Trophoblast cell (in vitro differentiated cells and primary cell): ENCODE results near the gene ATF4.

ENCODE experiments used
- DNase-seq, 2 donors: peaks; one replicate each; pipeline ENCODE4 v3.0.0-alpha.2; 2016
- H2AFZ ChIP-seq: 2 replicates; pipeline ENCODE4 v1.6.1; 2013; ENCODE audit warnings: low read length, moderate library complexity, mild to moderate bottlenecking; ENCODE audit not compliant: insufficient read depth, poor library complexity
- H2AK5ac ChIP-seq: 2 replicates; pipeline ENCODE4 v1.6.1; 2013; ENCODE audit warnings: mild to moderate bottlenecking, low read length
- H2BK120ac ChIP-seq: 2 replicates; pipeline ENCODE4 v1.6.1; 2013; ENCODE audit warnings: low read length, mild to moderate bottlenecking, moderate library complexity; ENCODE audit not compliant: insufficient read depth, poor library complexity
- H2BK12ac ChIP-seq: 2 replicates; pipeline ENCODE4 v1.6.1; 2013; ENCODE audit warnings: mild to moderate bottlenecking, low read length, moderate library complexity
- H2BK5ac ChIP-seq: 2 replicates; pipeline ENCODE4 v1.6.1; 2013; ENCODE audit warnings: low read length, low read depth, moderate library complexity, mild to moderate bottlenecking; ENCODE audit not compliant: poor library complexity
- H3K14ac ChIP-seq: 2 replicates; pipeline ENCODE4 v1.6.1; 2013; ENCODE audit warnings: mild to moderate bottlenecking, low read length
- H3K18ac ChIP-seq: 2 replicates; pipeline ENCODE4 v1.6.1; 2013; ENCODE audit warnings: mild to moderate bottlenecking, low read length
- H3K23ac ChIP-seq: 2 replicates; pipeline ENCODE4 v1.6.1; 2013; ENCODE audit warnings: low read length
- H3K27ac ChIP-seq: 2 replicates; pipeline ENCODE4 v1.5.1; 2013; ENCODE audit warnings: low read depth, mild to moderate bottlenecking, inconsistent platforms, low read length, moderate library complexity
- H3K27me3 ChIP-seq: 2 replicates; pipeline ENCODE4 v1.6.1; 2013; ENCODE audit warnings: inconsistent platforms, mild to moderate bottlenecking, low read length, moderate library complexity; ENCODE audit not compliant: insufficient read depth
- H3K36me3 ChIP-seq, 2 experiments: 1 replicate in 1 of 2; 2 replicates in 1 of 2; pipeline ENCODE4 v1.6.1; 2013; ENCODE audit warnings: low read length in 2 of 2, mild to moderate bottlenecking in 2 of 2, moderate library complexity in 1 of 2; ENCODE audit not compliant: insufficient read depth in 2 of 2, control insufficient read depth in 1 of 2
- H3K4ac ChIP-seq: 2 replicates; pipeline ENCODE4 v1.6.1; 2013; ENCODE audit warnings: low read depth, mild to moderate bottlenecking, low read length, moderate library complexity
- H3K4me1 ChIP-seq, 2 experiments: 1 replicate in 1 of 2; 2 replicates in 1 of 2; pipeline ENCODE4 v1.6.1; 2013; ENCODE audit warnings: low read length in 2 of 2, mild to moderate bottlenecking in 2 of 2, moderate library complexity in 1 of 2; ENCODE audit not compliant: insufficient read depth in 2 of 2, control insufficient read depth in 1 of 2
- H3K4me2 ChIP-seq: 2 replicates; pipeline ENCODE4 v1.6.1; 2013; ENCODE audit warnings: inconsistent platforms, mild to moderate bottlenecking, low read length, moderate library complexity
- H3K4me3 ChIP-seq: 2 replicates; pipeline ENCODE4 v1.5.1; 2013; ENCODE audit warnings: mild to moderate bottlenecking, low read depth, low read length, inconsistent platforms
- H3K79me1 ChIP-seq: one replicate; pipeline ENCODE4 v1.6.1; 2013; ENCODE audit warnings: low read length
- H3K79me2 ChIP-seq: 2 replicates; pipeline ENCODE4 v1.6.1; 2013; ENCODE audit warnings: low read length, mild to moderate bottlenecking; ENCODE audit not compliant: control insufficient read depth, insufficient read depth, poor library complexity
- H3K9ac ChIP-seq: 2 replicates; pipeline ENCODE4 v1.6.1; 2013; ENCODE audit warnings: mild to moderate bottlenecking, low read length
- H3K9me3 ChIP-seq: 2 replicates; pipeline ENCODE4 v1.6.1; 2013; ENCODE audit warnings: low read depth, mild to moderate bottlenecking, control low read depth, inconsistent platforms, low read length; ENCODE audit not compliant: insufficient read depth
- H4K12ac ChIP-seq: 2 replicates; pipeline ENCODE4 v1.6.1; 2013; ENCODE audit warnings: low read depth, mild to moderate bottlenecking, low read length, moderate library complexity
- H4K8ac ChIP-seq: 2 replicates; pipeline ENCODE4 v1.6.1; 2013; ENCODE audit warnings: low read depth, mild to moderate bottlenecking, low read length, moderate library complexity
- H4K91ac ChIP-seq: one replicate; pipeline ENCODE4 v1.6.1; 2013; ENCODE audit warnings: low read depth, mild to moderate bottlenecking, low read length, moderate library complexity
- WGBS: extraction: QIAGEN DNeasy Blood & Tissue Kit; methylation state at CpG from one replicate; pipeline ENCODE4 v1.1.7; 2013; ENCODE audit warnings: missing lambda C conversion rate; ENCODE audit not compliant: insufficient read length, insufficient coverage; ENCODE audit errors: extremely low coverage; 5-methylcytosine and 5-hydroxymethylcytosine counted together

ATF4 gene

GRCh38 chr22:39517470-39517869 is 2.9 kb upstream of the ATF4 start:
- no peak overlapping the region for H3K27ac ChIP-seq
- no peak overlapping the region for H2BK12ac ChIP-seq
- H4K8ac ChIP-seq, result no peak overlapping the region
- H4K12ac ChIP-seq, result no peak overlapping the region
- no peak overlapping the region for H3K4me3 ChIP-seq
- H3K4ac ChIP-seq, result no peak overlapping the region
- H3K79me1 ChIP-seq, result peaks cover 18% of the 10 kb centered on the region
- no CpG with 5 or more reads among the region's 3 CpGs for WGBS
- no peak overlapping the region for H2BK5ac ChIP-seq
- H3K18ac ChIP-seq, result no peak overlapping the region
- H3K14ac ChIP-seq, result no peak overlapping the region
- no peak overlapping the region for H2AFZ ChIP-seq
- H3K79me2 ChIP-seq, result peaks cover 17% of the 10 kb centered on the region
- H2BK120ac ChIP-seq, result no peak overlapping the region
- H3K9me3 ChIP-seq, result peaks cover 1% of the 10 kb centered on the region
- H2AK5ac ChIP-seq, result no peak overlapping the region
- H3K4me2 ChIP-seq, result no peak overlapping the region
- H3K27me3 ChIP-seq, result no peaks in the 10 kb centered on the region
- DNase-seq, result no peak
- peaks cover 7 to 9% of the 10 kb centered on the region in 2 experiments for H3K4me1 ChIP-seq
- H4K91ac ChIP-seq, result no peak overlapping the region
- H3K9ac ChIP-seq, result no peak overlapping the region
- peaks cover 39 to 44% of the 10 kb centered on the region in 2 experiments for H3K36me3 ChIP-seq
- H3K23ac ChIP-seq, result no peak overlapping the region

DNA sequence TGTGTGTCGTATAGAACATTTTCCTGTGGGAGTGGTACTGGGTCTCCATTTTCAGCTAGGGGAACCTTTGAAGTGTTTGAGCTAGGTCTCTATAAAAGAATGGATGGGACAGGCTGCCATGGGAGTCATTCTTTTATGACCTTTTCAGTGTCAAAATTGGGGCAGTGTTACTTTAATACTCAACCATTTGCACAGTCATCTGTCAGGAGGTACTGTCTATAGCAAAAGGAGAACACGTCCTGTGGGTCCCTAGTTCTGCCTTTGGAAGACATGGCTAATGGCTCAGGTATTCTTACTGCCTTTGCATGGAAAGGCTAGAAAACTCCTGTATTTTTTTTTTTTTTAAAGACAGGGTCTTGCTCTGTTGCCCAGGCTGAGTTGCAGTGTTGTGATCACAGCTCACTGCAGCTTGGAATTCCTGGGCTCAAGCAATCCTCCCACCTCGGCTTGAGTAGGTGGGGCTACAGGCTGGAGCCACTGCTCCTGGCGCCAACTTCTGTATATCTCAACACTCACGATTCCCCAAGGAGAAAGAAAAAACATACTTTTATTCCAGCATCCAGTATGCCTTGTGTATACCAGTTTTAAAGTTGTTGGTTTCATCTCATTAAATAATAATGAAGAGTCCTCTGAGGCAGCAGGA is 2.1 kb upstream of the ATF4 start:
- H3K23ac ChIP-seq, result no peak overlapping the region
- no peak overlapping the region for H3K4me3 ChIP-seq
- peaks cover 1% of the 10 kb centered on the region for H3K9me3 ChIP-seq
- H3K27ac ChIP-seq, result no peak overlapping the region
- no peak overlapping the region for H2BK120ac ChIP-seq
- H4K91ac ChIP-seq, result no peak overlapping the region
- no peak for DNase-seq
- no peak overlapping the region for H3K18ac ChIP-seq
- H2AK5ac ChIP-seq, result no peak overlapping the region
- H2AFZ ChIP-seq, result no peak overlapping the region
- peaks cover 20% of the 10 kb centered on the region for H3K79me2 ChIP-seq
- H3K27me3 ChIP-seq, result no peaks in the 10 kb centered on the region
- peaks cover 11 to 14% of the 10 kb centered on the region in 2 experiments for H3K4me1 ChIP-seq
- H4K8ac ChIP-seq, result no peak overlapping the region
- H3K9ac ChIP-seq, result no peak overlapping the region
- H3K14ac ChIP-seq, result no peak overlapping the region
- H2BK12ac ChIP-seq, result no peak overlapping the region
- H4K12ac ChIP-seq, result no peak overlapping the region
- peaks cover 40 to 49% of the 10 kb centered on the region in 2 experiments for H3K36me3 ChIP-seq
- WGBS, result no CpG with 5 or more reads among the region's 5 CpGs
- no peak overlapping the region for H3K4ac ChIP-seq
- peak overlapping the region; percentile 82 for H3K4me2 ChIP-seq
- H3K79me1 ChIP-seq, result peaks cover 20% of the 10 kb centered on the region
- H2BK5ac ChIP-seq, result no peak overlapping the region

DNA sequence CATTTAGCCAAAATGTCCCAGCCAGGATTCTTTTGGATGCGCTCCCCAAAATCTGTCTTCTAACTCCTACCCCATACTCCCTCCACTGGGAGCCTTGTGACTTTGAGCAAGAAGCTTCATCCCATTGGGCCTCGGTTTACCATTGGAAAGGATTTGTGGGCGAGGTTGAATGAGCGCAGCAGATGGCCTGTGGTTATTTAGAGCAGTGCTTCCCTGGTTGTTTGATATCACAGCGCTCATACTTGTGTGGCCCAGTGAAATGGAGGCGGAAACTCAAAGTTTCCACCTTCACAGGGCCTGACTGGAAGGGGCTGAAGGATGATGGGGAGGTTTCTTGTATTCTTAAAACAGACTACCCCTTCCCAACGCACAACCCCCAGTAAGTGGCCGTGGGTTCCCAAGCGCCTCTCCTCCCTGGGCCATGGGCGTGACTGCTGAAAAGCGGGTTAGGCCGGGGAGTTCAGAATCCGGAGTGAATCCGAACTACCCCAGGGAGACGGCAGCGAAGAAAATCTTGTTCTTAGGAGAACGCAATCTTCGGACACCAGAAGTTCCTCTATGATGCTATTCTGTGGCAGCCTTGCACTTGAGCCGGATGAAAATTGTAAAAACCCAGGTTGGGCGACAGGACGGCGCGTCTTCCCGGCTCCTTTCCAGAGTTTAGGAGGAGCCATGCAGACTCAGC is 1.2 kb upstream of the ATF4 start:
- Histone ChIP-seq H4K8ac (peak overlapping the region; percentile 90), H2AFZ (peak overlapping the region; percentile 78), H2BK5ac (peak overlapping the region; percentile 86), H3K9ac (peak overlapping the region; percentile 96), H3K14ac (peak overlapping the region; percentile 95), H3K36me3 (peaks cover 38 to 46% of the 10 kb centered on the region in 2 experiments), H3K27me3 (no peaks in the 10 kb centered on the region), H3K79me2 (peaks cover 20% of the 10 kb centered on the region), H3K9me3 (no peaks in the 10 kb centered on the region), H3K18ac (peak overlapping the region; percentile 94), H2BK12ac (peak overlapping the region; percentile 14), H3K79me1 (peaks cover 20% of the 10 kb centered on the region), H4K91ac (peak overlapping the region; percentile 96), H3K27ac (peak overlapping the region; percentile 91), H3K4me3 (peak overlapping the region; percentile 87), H3K23ac (no peak overlapping the region), H4K12ac (peak overlapping the region; percentile 74), H3K4ac (peak overlapping the region; percentile 87), H3K4me2 (peak overlapping the region; percentile 82), H3K4me1 (peaks cover 11 to 17% of the 10 kb centered on the region in 2 experiments), H2AK5ac (peak overlapping the region; percentile 74), H2BK120ac (peak overlapping the region; percentile 82)
- peak in 1 of 2 donors; percentile 58 for DNase-seq
- WGBS, result no CpG with 5 or more reads among the region's 24 CpGs

GRCh38 chr22:39519681-39520225 is 609 bp upstream of the ATF4 start:
- WGBS, result no CpG with 5 or more reads among the region's 47 CpGs

More at GRCh38 chr22:39519681-39520225, 609 bp upstream of the ATF4 start:
- Histone ChIP-seq H3K27me3 (no peaks in the 10 kb centered on the region), H2BK120ac (peak overlapping the region; percentile 82), H3K79me1 (peaks cover 20% of the 10 kb centered on the region), H3K4me3 (peak overlapping the region; percentile 87), H3K36me3 (peaks cover 37 to 46% of the 10 kb centered on the region in 2 experiments), H3K9ac (peak overlapping the region; percentile 96), H2BK5ac (peak overlapping the region; percentile 86), H3K4me1 (peaks cover 11 to 17% of the 10 kb centered on the region in 2 experiments), H3K79me2 (peaks cover 20% of the 10 kb centered on the region), H4K12ac (peak overlapping the region; percentile 74), H3K14ac (peak overlapping the region; percentile 95), H3K18ac (peak overlapping the region; percentile 94), H3K4me2 (peak overlapping the region; percentile 82), H2BK12ac (no peak overlapping the region), H3K23ac (no peak overlapping the region), H3K4ac (peak overlapping the region; percentile 87), H4K91ac (peak overlapping the region; percentile 96), H2AFZ (peak overlapping the region; percentile 78), H3K27ac (peak overlapping the region; percentile 91), H3K9me3 (no peaks in the 10 kb centered on the region), H4K8ac (peak overlapping the region; percentile 90), H2AK5ac (peak overlapping the region; percentile 66)
- peak; percentile 98 to 100 for DNase-seq
